LNCaP clone FGC (cell line): ENCODE measurements around the gene AEBP2.
"Not testable (repeated sequence)": the region's sequence is repeated elsewhere in the genome, so short reads cannot be mapped to it uniquely, and the experiment has no call there.

Experiments
- DNase-seq: peaks from one replicate; pipeline ENCODE4 v3.0.0-alpha.2; 2011; ENCODE audit warnings: low read depth
- H3K4me3 ChIP-seq: 2 replicates; pipeline ENCODE4 v1.5.1; 2011; ENCODE audit warnings: mild to moderate bottlenecking, low read depth, low read length, control low read depth
- TF ChIP-seq, protein P1 (sequence below): IDR thresholded peaks from 2 replicates; pipeline ENCODE4 v1.5.1; 2012; ENCODE audit warnings: mild to moderate bottlenecking; ENCODE audit not compliant: control insufficient read depth, insufficient read depth; ENCODE audit errors: extremely low read depth

The AEBP2 gene

DNA sequence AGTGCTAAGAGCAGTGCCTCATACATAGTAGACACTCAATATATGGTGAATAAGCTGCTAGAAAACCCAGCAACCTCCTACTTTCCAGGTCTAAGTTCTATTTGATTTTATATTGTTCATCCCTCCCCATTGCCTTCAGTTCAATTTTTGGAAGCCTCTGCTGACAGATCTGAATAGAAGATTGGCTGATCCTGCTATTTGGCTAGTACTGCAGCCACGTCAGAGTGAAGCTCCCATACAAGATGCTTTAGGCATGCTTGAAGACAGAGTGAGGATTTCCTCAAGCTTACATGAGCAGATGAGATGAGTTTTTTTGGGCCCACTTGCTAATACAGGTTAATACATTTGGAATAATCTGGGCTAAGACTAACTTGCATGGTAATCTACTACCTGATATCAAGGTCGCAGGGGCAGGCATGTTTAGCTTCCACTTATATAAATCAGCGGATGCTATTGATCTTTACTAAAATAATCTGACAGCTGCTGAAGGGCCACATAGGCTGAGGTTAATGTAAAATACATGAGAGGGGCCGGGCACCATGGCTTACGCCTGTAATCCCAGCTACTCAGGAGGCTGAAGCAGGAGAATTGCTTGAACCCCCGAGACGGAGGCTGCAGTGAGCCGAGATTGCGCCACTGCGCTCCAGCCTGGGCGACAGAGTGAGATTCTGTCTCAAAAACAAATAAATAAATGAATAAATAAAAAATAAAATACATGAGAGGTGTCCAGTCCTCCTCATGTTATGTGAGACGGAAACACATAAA lies 15.9 kb upstream of the AEBP2 start:
- H3K4me3 ChIP-seq: no peak overlapping the region
- TF ChIP-seq, protein P1, sequence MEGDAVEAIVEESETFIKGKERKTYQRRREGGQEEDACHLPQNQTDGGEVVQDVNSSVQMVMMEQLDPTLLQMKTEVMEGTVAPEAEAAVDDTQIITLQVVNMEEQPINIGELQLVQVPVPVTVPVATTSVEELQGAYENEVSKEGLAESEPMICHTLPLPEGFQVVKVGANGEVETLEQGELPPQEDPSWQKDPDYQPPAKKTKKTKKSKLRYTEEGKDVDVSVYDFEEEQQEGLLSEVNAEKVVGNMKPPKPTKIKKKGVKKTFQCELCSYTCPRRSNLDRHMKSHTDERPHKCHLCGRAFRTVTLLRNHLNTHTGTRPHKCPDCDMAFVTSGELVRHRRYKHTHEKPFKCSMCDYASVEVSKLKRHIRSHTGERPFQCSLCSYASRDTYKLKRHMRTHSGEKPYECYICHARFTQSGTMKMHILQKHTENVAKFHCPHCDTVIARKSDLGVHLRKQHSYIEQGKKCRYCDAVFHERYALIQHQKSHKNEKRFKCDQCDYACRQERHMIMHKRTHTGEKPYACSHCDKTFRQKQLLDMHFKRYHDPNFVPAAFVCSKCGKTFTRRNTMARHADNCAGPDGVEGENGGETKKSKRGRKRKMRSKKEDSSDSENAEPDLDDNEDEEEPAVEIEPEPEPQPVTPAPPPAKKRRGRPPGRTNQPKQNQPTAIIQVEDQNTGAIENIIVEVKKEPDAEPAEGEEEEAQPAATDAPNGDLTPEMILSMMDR: no peak
- no peak for DNase-seq

GRCh38 chr12:19428246-19428645 lies 11.0 kb upstream of the AEBP2 start:
- TF ChIP-seq, protein P1: no peak
- no peak overlapping the region for H3K4me3 ChIP-seq
- DNase-seq: no peak

GRCh38 chr12:19429491-19429890 lies 9.8 kb upstream of the AEBP2 start:
- DNase-seq, H3K4me3 ChIP-seq: not testable (repeated sequence)

- no peak for DNase-seq
- H3K4me3 ChIP-seq: no peak overlapping the region
- TF ChIP-seq, protein P1: no peak
Observed at GRCh38 chr12:19430988-19431387, 8.3 kb upstream of the AEBP2 start.

DNA sequence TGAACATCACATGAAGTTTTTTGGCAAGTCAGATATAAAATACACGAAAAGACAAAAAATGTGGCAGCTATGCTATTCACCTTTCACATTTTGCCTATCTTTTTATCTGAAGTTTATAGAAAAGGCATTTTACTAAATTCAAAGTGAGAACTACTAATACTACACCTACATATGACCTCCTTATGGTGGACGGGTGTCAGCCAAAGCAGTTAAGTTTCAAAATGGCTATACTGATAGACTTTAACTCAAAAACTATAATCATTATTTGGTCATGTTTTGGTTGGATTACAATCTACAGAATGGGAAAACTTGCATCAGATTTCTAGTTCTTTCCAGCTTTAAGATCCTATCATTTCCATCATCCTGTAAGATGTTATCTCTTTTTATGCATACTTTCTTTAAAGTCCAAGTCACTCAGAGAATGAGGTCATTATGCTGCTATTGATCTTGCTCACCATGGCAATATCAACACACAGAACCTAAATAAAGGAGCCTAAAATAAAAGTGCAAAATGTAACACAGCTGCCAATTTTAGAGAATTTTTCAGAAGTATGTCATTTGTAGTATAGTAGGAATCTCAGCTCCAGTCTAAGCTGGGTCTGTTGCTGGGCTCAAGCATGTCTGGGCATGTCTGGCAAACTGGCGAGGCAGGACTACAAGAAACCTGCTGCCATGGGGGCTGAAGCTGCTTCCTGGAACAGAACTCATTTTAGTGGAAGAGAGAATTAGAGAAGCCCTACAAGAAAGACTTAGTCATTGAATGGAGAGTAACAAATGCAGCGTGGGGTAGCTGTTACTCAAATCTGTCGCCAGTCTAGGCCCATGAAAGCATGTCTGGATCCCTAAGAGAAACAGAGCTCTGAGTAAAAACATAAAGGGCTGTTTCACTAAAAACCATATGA lies 7.6 kb upstream of the AEBP2 start:
- TF ChIP-seq, protein P1: no peak
- no peak overlapping the region for H3K4me3 ChIP-seq
- peak; percentile 21 for DNase-seq

- no peak overlapping the region for H3K4me3 ChIP-seq
- DNase-seq: no peak
- TF ChIP-seq, protein P1: no peak
Observed at GRCh38 chr12:19432309-19433170, 6.8 kb upstream of the AEBP2 start.
